Measurements from ENCODE around the gene PTPRCAP. TPM values are rescaled to one million over a fixed set of nuclear protein-coding genes. Genes with fewer than 3 reads are reported as not detected.

The PTPRCAP gene
- total and polyA plus RNA-seq, 4 donors = 8.8 to 19.0 (median 12.3) TPM

DNA sequence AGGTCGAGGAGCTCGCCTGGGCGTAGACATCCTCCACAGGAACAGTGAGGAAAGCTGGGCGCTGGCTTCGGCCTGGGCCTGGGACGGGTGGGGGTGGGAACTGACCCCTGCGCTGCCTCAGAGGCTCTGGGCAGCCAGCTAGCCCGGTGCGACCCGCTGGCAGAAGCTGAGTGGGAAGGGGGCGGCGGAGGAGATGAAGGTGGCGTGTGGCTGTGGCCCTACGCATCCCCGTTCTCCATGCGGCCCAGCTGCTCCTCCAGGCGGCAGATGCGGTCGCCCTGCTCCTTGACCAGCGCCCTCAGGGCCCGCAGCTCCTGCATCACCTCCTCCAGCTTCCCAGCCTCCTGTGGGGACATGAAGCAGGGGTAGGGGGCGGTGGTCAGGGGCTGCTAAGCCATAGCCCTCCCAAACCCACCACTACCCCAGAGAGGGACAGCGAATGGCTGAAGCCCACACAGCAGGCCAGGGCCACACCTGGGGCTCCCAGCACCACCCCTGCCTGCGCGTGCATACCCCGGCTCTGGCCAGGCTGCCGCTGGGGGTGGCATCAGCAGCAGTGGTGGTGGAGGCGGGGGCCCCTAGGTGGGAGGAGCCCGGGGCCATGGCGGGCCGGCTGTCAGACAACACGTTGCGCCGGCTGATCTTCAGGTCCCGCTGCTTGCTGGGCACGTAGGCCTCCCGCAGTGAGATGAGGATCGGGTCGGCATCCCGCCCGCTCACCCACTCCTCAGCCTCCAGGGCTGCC is 848 bp upstream of the PTPRCAP start:
- Histone ChIP-seq H3K27ac (ENCODE audit: low read depth in 1 of 2, low read length in 1 of 2) (no peak overlapping the region), H3K4me3 (no peak overlapping the region), H3K36me3 (ENCODE audit: control insufficient read depth in 4 of 4, insufficient read depth in 4 of 4, low read length in 4 of 4) (peaks cover 0 to 69% (median 9%) of the 10 kb centered on the region in 4 donors), H3K27me3 (ENCODE audit: control insufficient read depth in 3 of 3, insufficient read depth in 3 of 3, low read length in 2 of 3) (no peaks in the 10 kb centered on the region), H3K4me1 (ENCODE audit: control insufficient read depth in 5 of 5, insufficient read depth in 5 of 5, low read length in 5 of 5) (peaks cover 0 to 7% (median 3%) of the 10 kb centered on the region in 5 donors), H3K9ac (ENCODE audit: insufficient read depth in 1 of 2, low read length in 2 of 2) (no peak overlapping the region), H3K9me3 (ENCODE audit: control insufficient read depth in 4 of 4, insufficient read depth in 3 of 4, low read length in 3 of 4) (no peaks in the 10 kb centered on the region)
- TF ChIP-seq CTCF (IDR thresholded peaks at IDR 0.05; ENCODE audit: control extremely low read depth, extremely low read depth) = no peak
- DNase-seq (no peak), ATAC-seq (ENCODE audit: insufficient read depth, low FRiP score) (no peak)
- 84 to 86% methylated on average over 34 to 41 of the region's 41 CpGs for WGBS, 2 donors

GRCh38 chr11:67437809-67438157 is 301 bp upstream of the PTPRCAP start:
- Histone ChIP-seq H3K4me1 (ENCODE audit: control insufficient read depth in 5 of 5, insufficient read depth in 5 of 5, low read length in 5 of 5) (peaks cover 0 to 7% (median 3%) of the 10 kb centered on the region in 5 donors), H3K9me3 (ENCODE audit: control insufficient read depth in 4 of 4, insufficient read depth in 3 of 4, low read length in 3 of 4) (no peaks in the 10 kb centered on the region), H3K27ac (ENCODE audit: low read depth in 1 of 2, low read length in 1 of 2) (no peak overlapping the region), H3K9ac (ENCODE audit: insufficient read depth in 1 of 2, low read length in 2 of 2) (no peak overlapping the region), H3K4me3 (no peak overlapping the region), H3K27me3 (ENCODE audit: control insufficient read depth in 3 of 3, insufficient read depth in 3 of 3, low read length in 2 of 3) (no peaks in the 10 kb centered on the region), H3K36me3 (ENCODE audit: control insufficient read depth in 4 of 4, insufficient read depth in 4 of 4, low read length in 4 of 4) (peaks cover 0 to 74% (median 9%) of the 10 kb centered on the region in 4 donors)
- WGBS, 2 donors = 51 to 66% methylated on average over 3 of the region's 3 CpGs
- DNase-seq (no peak), ATAC-seq (ENCODE audit: insufficient read depth, low FRiP score) (no peak)
- TF ChIP-seq CTCF (IDR thresholded peaks at IDR 0.05; ENCODE audit: control extremely low read depth, extremely low read depth) = no peak

DNA sequence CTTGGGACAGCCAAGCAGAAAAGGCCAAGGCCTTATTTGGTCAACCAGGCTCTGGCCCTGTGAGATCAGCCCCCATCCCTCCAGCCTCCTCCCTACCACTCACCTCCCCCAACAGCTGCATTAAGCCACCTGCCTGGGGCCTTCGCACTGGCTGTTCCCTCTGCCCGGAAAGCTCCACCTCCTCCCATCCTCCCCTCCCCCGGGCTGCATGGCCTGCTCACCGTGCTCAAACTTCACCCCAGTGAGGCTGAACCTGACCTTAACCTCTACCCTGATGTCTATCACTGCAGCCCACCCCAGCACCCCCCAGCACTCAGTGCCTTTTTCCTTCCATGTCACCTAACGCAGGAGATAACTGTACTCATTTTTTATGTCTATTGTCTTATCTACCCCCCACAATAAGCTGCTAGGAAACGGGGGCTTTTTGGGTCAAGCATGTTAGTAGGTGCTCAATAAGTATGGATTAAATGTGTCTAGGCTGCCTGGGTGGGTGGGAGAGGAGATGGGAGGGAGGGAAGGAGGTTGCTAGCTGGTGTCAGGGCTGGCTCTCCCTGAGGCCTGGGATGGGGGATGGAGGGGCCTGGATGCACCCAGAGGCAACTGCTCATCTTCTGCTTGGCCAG is 912 bp downstream of the PTPRCAP start:
- peaks cover 0 to 78% (median 11%) of the 10 kb centered on the region in 4 donors for H3K36me3 ChIP-seq (ENCODE audit: control insufficient read depth in 4 of 4, insufficient read depth in 4 of 4, low read length in 4 of 4)
- no peak overlapping the region for H3K27ac ChIP-seq (ENCODE audit: low read depth in 1 of 2, low read length in 1 of 2)
- TF ChIP-seq CTCF (IDR thresholded peaks at IDR 0.05; ENCODE audit: control extremely low read depth, extremely low read depth) = no peak
- no peaks in the 10 kb centered on the region for H3K27me3 ChIP-seq (ENCODE audit: control insufficient read depth in 3 of 3, insufficient read depth in 3 of 3, low read length in 2 of 3)
- WGBS, 2 donors = 30 to 48% methylated on average over 6 of the region's 6 CpGs
- no peaks in the 10 kb centered on the region for H3K9me3 ChIP-seq (ENCODE audit: control insufficient read depth in 4 of 4, insufficient read depth in 3 of 4, low read length in 3 of 4)
- no peak overlapping the region for H3K9ac ChIP-seq (ENCODE audit: insufficient read depth in 1 of 2, low read length in 2 of 2)
- no peaks in the 10 kb centered on the region for H3K4me1 ChIP-seq (ENCODE audit: control insufficient read depth in 5 of 5, insufficient read depth in 5 of 5, low read length in 5 of 5)
- H3K4me3 ChIP-seq = no peak overlapping the region
- ATAC-seq (ENCODE audit: insufficient read depth, low FRiP score) (no peak), DNase-seq (no peak)
